Superior temporal gyrus (tissue), 1 donor: Measurements from ENCODE around the gene CCDC33.
A peak's percentile ranks its signal among the peaks of the same experiment; 100 is the strongest.

ENCODE experiments used
- DNase-seq: peaks from one replicate; pipeline ENCODE4 v3.0.0-alpha.2; 2016; ENCODE audit errors: extremely low spot score

Gene CCDC33

GRCh38 chr15:74380361-74381189 is 144.4 kb downstream of the CCDC33 start:
- DNase-seq = no peak

GRCh38 chr15:74381190-74381453 is 145.0 kb downstream of the CCDC33 start:
- DNase-seq = no peak

- no peak for DNase-seq
Observed at GRCh38 chr15:74381481-74381880, 145.4 kb downstream of the CCDC33 start.

GRCh38 chr15:74382004-74382816 is 146.1 kb downstream of the CCDC33 start:
- DNase-seq = peak; percentile 95

GRCh38 chr15:74383286-74383685 is 147.2 kb downstream of the CCDC33 start:
- DNase-seq = no peak

GRCh38 chr15:74383695-74384565 is 147.8 kb downstream of the CCDC33 start:
- DNase-seq = no peak

- DNase-seq = no peak
Observed at GRCh38 chr15:74384566-74384880, 148.4 kb downstream of the CCDC33 start.

- DNase-seq = no peak
Observed at GRCh38 chr15:74384881-74385643, 148.9 kb downstream of the CCDC33 start.

- no peak for DNase-seq
Observed at GRCh38 chr15:74385733-74386132, 149.6 kb downstream of the CCDC33 start.
